ENCODE data around the gene TTC33. TPM values are rescaled to one million over a fixed set of nuclear protein-coding genes. Genes with fewer than 3 reads are reported as not detected.
"Not testable (repeated sequence)": the region's sequence is repeated elsewhere in the genome, so short reads cannot be mapped to it uniquely, and the experiment has no call there.

The TTC33 gene
- total and polyA plus RNA-seq, 2 experiments from 2014 or later = 8.0 to 9.0 TPM

GRCh38 chr5:40787986-40788385, 32.2 kb upstream of the TTC33 start:
- no peak for DNase-seq
- Histone ChIP-seq H3K4me3 (no peak overlapping the region), H3F3A (ENCODE audit: insufficient read depth) (peaks cover 16% of the 10 kb centered on the region; the same call in 1 of the 2 replicates), H3K9ac (no peak overlapping the region), H2AFZ (no peak overlapping the region), H3K27me3 (replicated peaks; ENCODE audit: insufficient read depth) (no peaks in the 10 kb centered on the region), H3K9me2 (ENCODE audit: insufficient read depth) (no peaks in the 10 kb centered on the region), H3K9me3 (ENCODE audit: low read depth) (no peaks in the 10 kb centered on the region), H3K4me2 (ENCODE audit: unreplicated experiment) (no peak overlapping the region), H3K4me1 (ENCODE audit: insufficient read depth) (peaks cover 16% of the 10 kb centered on the region), H3K79me2 (ENCODE audit: insufficient read depth) (peaks cover 100% of the 10 kb centered on the region), H3K36me3 (ENCODE audit: low read depth) (peaks cover 9% of the 10 kb centered on the region; the same call in 1 of the 2 replicates), H4K20me1 (ENCODE audit: insufficient read depth) (peaks cover 29% of the 10 kb centered on the region), H3K27ac (no peak overlapping the region)
- TF ChIP-seq EZH2 (IDR thresholded peaks at IDR 0.05; ENCODE audit: insufficient read depth, poor library complexity, severe bottlenecking) (no peak), EZH2phosphoT487 (IDR thresholded peaks at IDR 0.05; ENCODE audit: insufficient read depth, low read depth) (no peak)
- in situ Hi-C loops (cut with MboI) = no loop called here
- WGBS, 2 experiments (ENCODE audit: low coverage in 1 of 2, low lambda C conversion rate in 2 of 2, missing lambda C conversion rate in 2 of 2) = 96 to 100% methylated on average over 1 of the region's 1 CpG

- peaks cover 34% of the 10 kb centered on the region; the same call in 1 of the 2 replicates for H4K20me1 ChIP-seq (ENCODE audit: insufficient read depth)
- in situ Hi-C loops (cut with MboI); H3K9me3 ChIP-seq (ENCODE audit: low read depth); H3K9me2 ChIP-seq (ENCODE audit: insufficient read depth); H3K4me2 ChIP-seq (ENCODE audit: unreplicated experiment); DNase-seq; H2AFZ ChIP-seq; H3K27me3 ChIP-seq (replicated peaks; ENCODE audit: insufficient read depth); H3K27ac ChIP-seq; H3K36me3 ChIP-seq (ENCODE audit: low read depth); H3K9ac ChIP-seq; H3K4me3 ChIP-seq: not testable (repeated sequence)
- peaks cover 100% of the 10 kb centered on the region for H3K79me2 ChIP-seq (ENCODE audit: insufficient read depth)
- peaks cover 18% of the 10 kb centered on the region; the same call in 1 of the 2 replicates for H3F3A ChIP-seq (ENCODE audit: insufficient read depth)
- peaks cover 18% of the 10 kb centered on the region for H3K4me1 ChIP-seq (ENCODE audit: insufficient read depth)
- 96 to 100% methylated on average over 3 of the region's 3 CpGs for WGBS, 2 experiments (ENCODE audit: low coverage in 1 of 2, low lambda C conversion rate in 2 of 2, missing lambda C conversion rate in 2 of 2)
Measured at GRCh38 chr5:40786664-40787063, 30.9 kb upstream of the TTC33 start.

- H3K36me3 ChIP-seq (ENCODE audit: low read depth) = peaks cover 9% of the 10 kb centered on the region; the same call in 1 of the 2 replicates
- H3K9ac ChIP-seq = no peak overlapping the region
- TF ChIP-seq EZH2 (IDR thresholded peaks at IDR 0.05; ENCODE audit: insufficient read depth, poor library complexity, severe bottlenecking) (no peak), EZH2phosphoT487 (IDR thresholded peaks at IDR 0.05; ENCODE audit: insufficient read depth, low read depth) (no peak)
- peaks cover 24% of the 10 kb centered on the region for H3K4me1 ChIP-seq (ENCODE audit: insufficient read depth)
- no peak overlapping the region for H3K4me3 ChIP-seq
- no peak overlapping the region for H3K27ac ChIP-seq
- DNase-seq = no peak
- WGBS, 2 experiments (ENCODE audit: low coverage in 1 of 2, low lambda C conversion rate in 2 of 2, missing lambda C conversion rate in 2 of 2) = 60 to 75% methylated on average over 1 of the region's 1 CpG
- no peaks in the 10 kb centered on the region for H3K9me3 ChIP-seq (ENCODE audit: low read depth)
- no peak overlapping the region for H2AFZ ChIP-seq
- H3K4me2 ChIP-seq (ENCODE audit: unreplicated experiment) = no peak overlapping the region
- peaks cover 30% of the 10 kb centered on the region; the same call in 1 of the 2 replicates for H4K20me1 ChIP-seq (ENCODE audit: insufficient read depth)
- H3K9me2 ChIP-seq (ENCODE audit: insufficient read depth) = no peaks in the 10 kb centered on the region
- H3K27me3 ChIP-seq (replicated peaks; ENCODE audit: insufficient read depth) = no peaks in the 10 kb centered on the region
- H3K79me2 ChIP-seq (ENCODE audit: insufficient read depth) = peaks cover 100% of the 10 kb centered on the region
- in situ Hi-C loops (cut with MboI) = no loop called here
- H3F3A ChIP-seq (ENCODE audit: insufficient read depth) = peaks cover 19% of the 10 kb centered on the region; the same call in 1 of the 2 replicates
Measured at GRCh38 chr5:40784916-40785315, 29.2 kb upstream of the TTC33 start.

- TF ChIP-seq EZH2 (IDR thresholded peaks at IDR 0.05; ENCODE audit: insufficient read depth, poor library complexity, severe bottlenecking) = no peak
- WGBS, 2 experiments (ENCODE audit: low coverage in 1 of 2, low lambda C conversion rate in 2 of 2, missing lambda C conversion rate in 2 of 2) = 100% methylated on average over 1 of the region's 1 CpG
- no peak overlapping the region for H3K4me3 ChIP-seq
- no peak overlapping the region for H3K9ac ChIP-seq
- H3K36me3 ChIP-seq (ENCODE audit: low read depth) = peaks cover 9% of the 10 kb centered on the region; the same call in 1 of the 2 replicates
- H3K79me2 ChIP-seq (ENCODE audit: insufficient read depth) = peaks cover 100% of the 10 kb centered on the region
- in situ Hi-C loops (cut with MboI) = no loop called here
- H3K9me3 ChIP-seq (ENCODE audit: low read depth) = no peaks in the 10 kb centered on the region
- no peak for DNase-seq
- H3F3A ChIP-seq (ENCODE audit: insufficient read depth) = peaks cover 19% of the 10 kb centered on the region; the same call in 1 of the 2 replicates
- no peak overlapping the region for H3K27ac ChIP-seq
- peaks cover 28% of the 10 kb centered on the region for H3K4me1 ChIP-seq (ENCODE audit: insufficient read depth)
- H3K27me3 ChIP-seq (replicated peaks; ENCODE audit: insufficient read depth) = no peaks in the 10 kb centered on the region
- H2AFZ ChIP-seq = no peak overlapping the region
- no peak overlapping the region for H3K4me2 ChIP-seq (ENCODE audit: unreplicated experiment)
- H3K9me2 ChIP-seq (ENCODE audit: insufficient read depth) = no peaks in the 10 kb centered on the region
- peaks cover 36% of the 10 kb centered on the region for H4K20me1 ChIP-seq (ENCODE audit: insufficient read depth)
Measured at GRCh38 chr5:40784027-40784653, 28.4 kb upstream of the TTC33 start.

Data from GM23248 (cell line).